Ishikawa (cell line): ENCODE data around the gene LONP2.

ENCODE experiments used
- CEBPB ChIP-seq: IDR thresholded peaks from 2 replicates; pipeline ENCODE4 v1.6.1; 2012
- CREB1 ChIP-seq: IDR thresholded peaks from 2 replicates; pipeline ENCODE4 v1.6.1; 2012; ENCODE audit warnings: low read depth
- EGR1 ChIP-seq: IDR thresholded peaks from 2 replicates; pipeline ENCODE4 v1.6.1; 2012
- EP300 ChIP-seq: IDR thresholded peaks from 2 replicates; pipeline ENCODE4 v1.6.1; 2012; ENCODE audit warnings: borderline replicate concordance
- FOXM1 ChIP-seq: IDR thresholded peaks from 2 replicates; pipeline ENCODE4 v1.6.1; 2012; ENCODE audit warnings: low read depth, borderline replicate concordance
- MAX ChIP-seq: IDR thresholded peaks from 2 replicates; pipeline ENCODE4 v1.6.1; 2012
- NFIC ChIP-seq: IDR thresholded peaks from 2 replicates; pipeline ENCODE4 v1.6.1; 2012
- RAD21 ChIP-seq: IDR thresholded peaks from 2 replicates; pipeline ENCODE4 v1.6.1; 2012; ENCODE audit warnings: low read depth
- TAF1 ChIP-seq: IDR thresholded peaks from 2 replicates; pipeline ENCODE4 v1.6.1; 2012; ENCODE audit warnings: low read depth, mild to moderate bottlenecking
- TCF12 ChIP-seq: IDR thresholded peaks from 2 replicates; pipeline ENCODE4 v1.6.1; 2012; ENCODE audit warnings: low read depth
- TEAD4 ChIP-seq: IDR thresholded peaks from 2 replicates; pipeline ENCODE4 v1.6.1; 2012
- USF1 ChIP-seq: IDR thresholded peaks from 2 replicates; pipeline ENCODE4 v1.6.1; 2012
- YY1 ChIP-seq: IDR thresholded peaks from 2 replicates; pipeline ENCODE4 v1.6.1; 2012; ENCODE audit warnings: low read depth
- ZBTB7A ChIP-seq: IDR thresholded peaks from 2 replicates; pipeline ENCODE4 v1.6.1; 2012; ENCODE audit warnings: low read depth
- TF ChIP-seq, protein P1 (sequence below): IDR thresholded peaks from 2 replicates; pipeline ENCODE4 v1.6.1; 2012; ENCODE audit warnings: low read depth, mild to moderate bottlenecking

Gene LONP2

DNA sequence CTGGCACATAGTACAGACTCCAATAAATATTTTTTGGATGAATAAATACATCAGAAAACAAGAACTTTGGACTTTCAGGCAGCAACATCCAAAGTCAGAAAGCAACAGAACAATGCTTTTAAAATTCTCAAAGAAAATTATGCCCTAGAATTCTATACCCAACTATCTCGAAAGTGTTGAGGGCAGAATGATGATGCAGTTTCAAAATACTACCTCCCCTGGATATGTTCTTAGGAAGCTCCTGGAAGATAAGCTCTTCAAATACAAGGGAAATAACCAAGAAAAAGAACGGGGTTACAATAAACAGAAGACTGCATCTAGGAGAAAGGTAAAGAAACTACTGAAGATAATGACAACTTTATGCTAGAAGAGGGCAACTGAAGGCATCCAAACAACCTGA is 130.2 kb downstream of the LONP2 start:
- TF ChIP-seq MAX, result no peak
- TF ChIP-seq TCF12, result no peak
- TF ChIP-seq CEBPB, result no peak
- TF ChIP-seq YY1, result no peak
- TF ChIP-seq TEAD4, result no peak
- TF ChIP-seq CREB1, result no peak
- no peak for TF ChIP-seq RAD21
- TF ChIP-seq FOXM1, result no peak
- no peak for TF ChIP-seq TAF1
- no peak for TF ChIP-seq EP300
- TF ChIP-seq, protein P1, sequence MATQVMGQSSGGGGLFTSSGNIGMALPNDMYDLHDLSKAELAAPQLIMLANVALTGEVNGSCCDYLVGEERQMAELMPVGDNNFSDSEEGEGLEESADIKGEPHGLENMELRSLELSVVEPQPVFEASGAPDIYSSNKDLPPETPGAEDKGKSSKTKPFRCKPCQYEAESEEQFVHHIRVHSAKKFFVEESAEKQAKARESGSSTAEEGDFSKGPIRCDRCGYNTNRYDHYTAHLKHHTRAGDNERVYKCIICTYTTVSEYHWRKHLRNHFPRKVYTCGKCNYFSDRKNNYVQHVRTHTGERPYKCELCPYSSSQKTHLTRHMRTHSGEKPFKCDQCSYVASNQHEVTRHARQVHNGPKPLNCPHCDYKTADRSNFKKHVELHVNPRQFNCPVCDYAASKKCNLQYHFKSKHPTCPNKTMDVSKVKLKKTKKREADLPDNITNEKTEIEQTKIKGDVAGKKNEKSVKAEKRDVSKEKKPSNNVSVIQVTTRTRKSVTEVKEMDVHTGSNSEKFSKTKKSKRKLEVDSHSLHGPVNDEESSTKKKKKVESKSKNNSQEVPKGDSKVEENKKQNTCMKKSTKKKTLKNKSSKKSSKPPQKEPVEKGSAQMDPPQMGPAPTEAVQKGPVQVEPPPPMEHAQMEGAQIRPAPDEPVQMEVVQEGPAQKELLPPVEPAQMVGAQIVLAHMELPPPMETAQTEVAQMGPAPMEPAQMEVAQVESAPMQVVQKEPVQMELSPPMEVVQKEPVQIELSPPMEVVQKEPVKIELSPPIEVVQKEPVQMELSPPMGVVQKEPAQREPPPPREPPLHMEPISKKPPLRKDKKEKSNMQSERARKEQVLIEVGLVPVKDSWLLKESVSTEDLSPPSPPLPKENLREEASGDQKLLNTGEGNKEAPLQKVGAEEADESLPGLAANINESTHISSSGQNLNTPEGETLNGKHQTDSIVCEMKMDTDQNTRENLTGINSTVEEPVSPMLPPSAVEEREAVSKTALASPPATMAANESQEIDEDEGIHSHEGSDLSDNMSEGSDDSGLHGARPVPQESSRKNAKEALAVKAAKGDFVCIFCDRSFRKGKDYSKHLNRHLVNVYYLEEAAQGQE, result no peak
- no peak for TF ChIP-seq ZBTB7A
- no peak for TF ChIP-seq NFIC
- TF ChIP-seq EGR1, result no peak
- TF ChIP-seq USF1, result no peak

DNA sequence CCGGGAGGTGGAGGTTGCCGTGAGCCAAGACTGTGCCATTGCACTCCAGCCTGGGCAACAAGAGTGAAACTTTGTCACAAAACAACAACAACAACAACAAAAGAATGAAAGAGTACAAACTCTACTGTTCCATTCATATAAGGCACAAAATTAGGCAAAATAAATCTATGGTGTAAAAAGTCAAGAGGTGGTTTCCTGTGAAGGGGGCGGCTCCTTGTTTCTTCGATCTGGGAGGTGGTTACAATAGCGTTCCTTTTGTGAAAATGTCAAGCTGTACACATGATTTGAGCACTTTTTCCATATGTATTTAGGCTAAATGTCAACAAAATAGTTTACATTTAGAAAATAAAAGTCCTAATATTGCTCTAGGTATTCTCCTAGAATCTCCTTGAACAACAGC is 134.2 kb downstream of the LONP2 start:
- no peak for TF ChIP-seq USF1
- TF ChIP-seq CREB1, result no peak
- no peak for TF ChIP-seq ZBTB7A
- TF ChIP-seq FOXM1, result no peak
- TF ChIP-seq RAD21, result no peak
- TF ChIP-seq MAX, result no peak
- no peak for TF ChIP-seq CEBPB
- no peak for TF ChIP-seq TCF12
- no peak for TF ChIP-seq EP300
- TF ChIP-seq TAF1, result no peak
- no peak for TF ChIP-seq NFIC
- TF ChIP-seq, protein P1, result no peak
- TF ChIP-seq YY1, result no peak
- no peak for TF ChIP-seq EGR1
- TF ChIP-seq TEAD4, result no peak

DNA sequence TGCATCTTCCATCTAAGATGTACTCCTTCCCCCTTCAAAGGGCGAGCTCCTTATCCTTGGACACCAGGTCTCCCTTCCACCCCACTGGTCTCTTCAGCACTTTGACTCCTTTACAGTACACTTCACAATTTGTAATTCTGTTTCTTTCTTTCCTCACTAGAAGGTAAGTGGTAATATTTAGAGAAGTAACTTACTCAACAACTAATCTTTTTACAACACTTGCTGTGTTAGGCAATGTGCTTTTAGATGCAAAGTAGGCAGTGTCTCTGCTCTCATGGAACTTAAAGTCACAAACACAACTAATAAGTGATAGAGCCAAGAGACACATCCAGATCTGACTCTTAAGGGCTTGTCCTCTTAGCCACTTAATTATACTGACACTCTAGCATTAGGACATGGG is 134.7 kb downstream of the LONP2 start:
- TF ChIP-seq FOXM1 (no peak), NFIC (no peak), EP300 (no peak), YY1 (no peak), ZBTB7A (no peak), TCF12 (no peak), MAX (no peak), CEBPB (no peak), CREB1 (no peak), EGR1 (no peak), TEAD4 (no peak), RAD21 (no peak), USF1 (no peak), TAF1 (no peak)
- TF ChIP-seq, protein P1, result no peak

GRCh38 chr16:48381201-48381600 is 137.1 kb downstream of the LONP2 start:
- no peak for TF ChIP-seq MAX
- no peak for TF ChIP-seq ZBTB7A
- no peak for TF ChIP-seq TEAD4
- TF ChIP-seq CEBPB, result no peak
- TF ChIP-seq, protein P1, result no peak
- no peak for TF ChIP-seq EGR1
- no peak for TF ChIP-seq RAD21
- TF ChIP-seq FOXM1, result no peak
- no peak for TF ChIP-seq YY1
- no peak for TF ChIP-seq TCF12
- no peak for TF ChIP-seq USF1
- TF ChIP-seq CREB1, result no peak
- TF ChIP-seq TAF1, result no peak
- TF ChIP-seq EP300, result no peak
- no peak for TF ChIP-seq NFIC
